Raji (cell line): ENCODE measurements around the gene MTREX.
A peak's percentile ranks its signal among the peaks of the same experiment; 100 is the strongest.

Experiments
- POLR2A ChIP-seq: IDR thresholded peaks from 2 replicates; pipeline ENCODE4 v1.6.1; 2011; ENCODE audit warnings: low read depth, low read length, control low read depth; ENCODE audit not compliant: insufficient read depth

MTREX gene

DNA sequence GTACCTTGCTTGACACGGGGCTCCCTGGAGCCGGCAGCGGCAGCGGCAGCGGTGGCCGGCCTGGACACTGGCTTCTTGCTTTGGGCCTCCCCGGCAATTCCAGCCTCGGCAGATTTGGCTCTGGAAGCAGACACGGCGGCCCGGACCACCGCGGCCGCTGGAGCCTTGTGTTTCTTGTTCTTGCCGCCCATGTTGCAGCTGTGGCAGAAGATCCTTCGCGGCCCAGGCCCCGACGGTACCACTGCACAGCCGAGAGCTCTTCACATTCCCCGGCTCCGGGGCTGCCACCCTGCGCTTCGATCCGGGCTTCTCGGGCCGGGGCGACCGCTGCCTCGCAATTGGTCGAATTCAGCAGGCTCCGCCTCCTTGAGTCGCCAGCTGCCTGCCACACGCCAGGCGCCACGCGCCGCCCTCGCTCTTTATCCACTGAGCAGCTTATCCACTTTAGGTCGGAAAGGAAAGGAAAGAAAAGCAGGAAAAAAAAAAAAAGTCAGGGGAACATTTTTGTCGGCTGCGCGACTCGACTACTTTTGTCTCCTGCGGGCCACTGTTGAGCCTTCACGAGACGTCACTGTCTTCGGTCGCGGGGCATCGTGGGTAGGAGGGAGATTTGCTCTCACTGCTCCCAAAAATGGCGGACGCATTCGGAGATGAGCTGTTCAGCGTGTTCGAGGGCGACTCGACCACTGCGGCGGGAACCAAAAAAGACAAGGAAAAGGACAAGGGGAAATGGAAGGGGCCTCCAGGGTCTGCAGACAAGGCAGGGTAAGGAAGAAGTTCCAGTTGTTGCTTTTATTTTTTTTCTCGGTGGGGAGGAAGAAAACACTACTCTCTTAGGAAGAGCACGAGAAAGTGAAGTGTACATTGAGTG is at the start of gene MTREX, which contains the start of gene DHX29:
TSS of gene MTREX (plus strand) at position 607 of the 871 bp plus-strand sequence. CDS start at position 632, 25 bp downstream.
TSS of gene DHX29 (minus strand) at position 312 of the 871 bp plus-strand sequence. CDS start at position 191, 121 bp downstream.
- peak; percentile 79 for TF ChIP-seq POLR2A

GRCh38 chr5:55258339-55258738 is 49.5 kb upstream of the MTREX start:
- no peak for TF ChIP-seq POLR2A

DNA sequence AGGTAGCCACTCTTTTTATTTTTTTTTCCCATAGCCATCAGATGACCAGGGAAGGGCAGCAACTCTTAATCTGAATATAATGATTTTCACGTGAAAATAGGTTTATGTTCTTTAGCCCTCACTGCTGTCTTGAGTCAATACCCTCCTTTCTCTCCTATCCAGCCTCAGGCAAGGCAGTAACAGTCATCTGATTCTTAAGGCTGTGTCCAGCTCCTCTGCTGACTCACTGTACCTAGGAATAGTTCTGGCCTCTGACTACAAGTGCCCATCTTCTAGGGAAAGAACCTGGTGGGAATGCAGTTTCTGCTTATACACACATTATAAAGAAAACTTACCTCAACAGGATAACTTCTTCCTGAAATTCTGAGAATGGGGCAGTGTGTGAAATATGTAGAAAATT is 31.0 kb upstream of the MTREX start:
- no peak for TF ChIP-seq POLR2A

DNA sequence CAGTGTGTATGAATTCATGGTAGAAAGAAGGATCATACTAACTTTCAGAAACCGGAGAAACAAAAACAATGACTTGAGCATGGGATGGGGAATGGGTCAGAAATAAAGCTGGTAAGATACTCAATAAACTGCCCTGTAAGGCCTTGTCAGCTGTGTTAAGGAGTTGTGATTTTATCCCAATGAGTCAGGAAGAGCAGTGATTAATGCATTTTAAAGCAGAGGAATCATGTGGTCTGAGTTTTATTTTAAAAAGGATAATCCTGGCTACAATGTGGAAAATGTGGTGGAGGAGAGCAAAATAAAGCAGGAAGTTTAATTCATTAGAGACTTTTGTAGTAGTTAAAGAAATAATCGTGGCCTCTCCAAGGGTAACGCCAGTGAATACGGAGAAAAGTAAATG is 29.0 kb upstream of the MTREX start:
- no peak for TF ChIP-seq POLR2A

GRCh38 chr5:55286411-55286933 is 21.3 kb upstream of the MTREX start:
- no peak for TF ChIP-seq POLR2A

GRCh38 chr5:55289808-55290207 is 18.0 kb upstream of the MTREX start:
- no peak for TF ChIP-seq POLR2A

DNA sequence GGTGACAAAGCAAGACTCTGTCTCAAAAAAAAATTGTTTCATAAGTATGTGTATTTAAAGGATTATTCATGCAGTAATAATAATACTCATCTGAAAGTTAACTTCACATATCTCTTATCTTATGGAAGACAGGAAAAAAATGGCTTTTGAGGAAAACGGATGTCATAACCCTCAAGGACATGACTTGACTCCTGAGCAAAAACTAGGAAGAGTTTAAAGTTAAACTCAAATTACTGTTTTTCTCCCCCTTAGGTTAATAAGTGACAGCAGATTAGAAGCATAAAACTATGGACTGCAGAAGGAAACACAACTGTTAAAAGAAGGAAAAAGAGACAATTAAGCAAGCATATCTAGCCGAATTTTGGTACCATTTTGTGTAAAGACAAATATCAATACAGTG is 16.8 kb upstream of the MTREX start:
- TF ChIP-seq POLR2A, result no peak

DNA sequence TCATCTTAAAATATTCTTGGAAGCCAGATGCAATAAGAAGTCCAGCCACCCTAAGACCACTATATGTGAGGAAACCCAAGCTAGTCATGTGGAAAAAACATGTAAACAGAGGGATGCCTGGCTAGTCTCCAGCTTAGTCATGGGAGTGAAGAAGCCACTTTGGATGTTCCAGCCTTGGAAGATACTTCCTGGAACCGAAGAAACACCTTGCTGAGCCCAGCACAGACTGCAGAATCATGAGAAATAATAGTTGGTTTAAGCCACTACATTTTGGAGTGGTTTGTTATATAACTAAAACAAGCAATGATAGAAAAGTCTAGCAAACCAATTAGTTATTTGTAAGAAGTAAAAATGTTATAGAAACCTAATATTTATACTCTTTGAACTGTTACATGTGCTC is 12.9 kb upstream of the MTREX start:
- TF ChIP-seq POLR2A, result no peak

GRCh38 chr5:55300890-55301289 is 6.9 kb upstream of the MTREX start:
- no peak for TF ChIP-seq POLR2A

GRCh38 chr5:55303238-55303690 is 4.5 kb upstream of the MTREX start:
- no peak for TF ChIP-seq POLR2A

DNA sequence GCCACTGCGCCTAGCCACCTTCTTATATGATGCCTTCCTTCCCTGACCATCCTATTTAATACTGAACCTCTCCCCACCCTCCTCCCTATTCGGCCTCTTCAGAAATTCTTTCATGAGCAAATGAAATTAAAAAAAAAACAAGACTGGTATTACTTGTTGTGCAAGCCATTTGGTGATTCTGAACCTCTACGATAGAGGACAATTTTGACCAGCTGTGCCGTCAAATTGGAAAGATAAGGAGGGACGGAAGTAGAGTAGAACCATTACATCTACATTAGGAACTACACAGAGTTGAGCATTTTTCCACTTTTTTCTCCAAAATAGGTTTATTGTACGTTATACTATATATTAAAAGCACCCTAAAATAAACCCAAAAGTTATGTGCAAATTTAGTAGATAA is 3.2 kb upstream of the MTREX start:
- no peak for TF ChIP-seq POLR2A

GRCh38 chr5:55305345-55305744 is 2.4 kb upstream of the MTREX start:
- TF ChIP-seq POLR2A, result no peak

- TF ChIP-seq POLR2A, result no peak
Observed at GRCh38 chr5:55306641-55307382, 977 bp upstream of the MTREX start.

- TF ChIP-seq POLR2A, result no peak
Observed at GRCh38 chr5:55308254-55308836, 556 bp downstream of the MTREX start.
